ENCODE measurements around the gene PRDM2. TPM values are rescaled to one million over a fixed set of nuclear protein-coding genes. Genes with fewer than 3 reads are reported as not detected.

Gene PRDM2
- total and polyA plus RNA-seq, 2 donors (not counting 1 experiment from before 2014, with no cell fraction given): 9.1 to 11.6 TPM

- DNase-seq (ENCODE audit: low read depth in 2 of 2): no peak
- H3K27me3 ChIP-seq (ENCODE audit: control insufficient read depth, insufficient read depth, low read length): no peaks in the 10 kb centered on the region
- H3K4me2 ChIP-seq (ENCODE audit: extremely low read depth, insufficient read depth, low read length): no peak overlapping the region
- no peaks in the 10 kb centered on the region for H4K20me1 ChIP-seq (ENCODE audit: control insufficient read depth, extremely low read depth, insufficient read depth, low read length)
- peaks cover 23% of the 10 kb centered on the region for H3K79me2 ChIP-seq (ENCODE audit: control insufficient read depth, insufficient read depth, low read length)
- no peak overlapping the region for H3K27ac ChIP-seq (ENCODE audit: insufficient read depth, low read length)
- H3K9ac ChIP-seq (ENCODE audit: insufficient read depth, low read length): no peak overlapping the region
- no peak overlapping the region for H2AFZ ChIP-seq (ENCODE audit: low read length)
- TF ChIP-seq EZH2 (IDR thresholded peaks at IDR 0.05; ENCODE audit: low read length, missing control alignments): no peak
- no peaks in the 10 kb centered on the region for H3K9me3 ChIP-seq (ENCODE audit: control insufficient read depth, insufficient read depth, low read depth, low read length)
- H3K4me1 ChIP-seq (ENCODE audit: control insufficient read depth, extremely low read depth, insufficient read depth, low read length): peaks cover 9% of the 10 kb centered on the region
- H3K36me3 ChIP-seq (ENCODE audit: control insufficient read depth, insufficient read depth, low read length): peaks cover 4% of the 10 kb centered on the region
- no peak overlapping the region for H3K4me3 ChIP-seq (replicated peaks in 1 of 4; ENCODE audit: control extremely low read depth in 1 of 4, insufficient read depth in 1 of 4, low read depth in 3 of 4, low read length in 4 of 4)
Observed at GRCh38 chr1:13775916-13776315, 75.9 kb downstream of the PRDM2 start.

DNA sequence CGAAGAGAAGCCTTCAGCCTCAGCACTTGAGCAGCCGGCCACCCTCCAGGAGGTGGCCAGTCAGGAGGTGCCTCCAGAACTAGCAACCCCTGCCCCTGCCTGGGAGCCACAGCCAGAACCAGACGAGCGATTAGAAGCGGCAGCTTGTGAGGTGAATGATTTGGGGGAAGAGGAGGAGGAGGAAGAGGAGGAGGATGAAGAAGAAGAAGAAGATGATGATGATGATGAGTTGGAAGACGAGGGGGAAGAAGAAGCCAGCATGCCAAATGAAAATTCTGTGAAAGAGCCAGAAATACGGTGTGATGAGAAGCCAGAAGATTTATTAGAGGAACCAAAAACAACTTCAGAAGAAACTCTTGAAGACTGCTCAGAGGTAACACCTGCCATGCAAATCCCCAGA is 78.4 kb downstream of the PRDM2 start:
- H3K27me3 ChIP-seq (ENCODE audit: control insufficient read depth, insufficient read depth, low read length): no peaks in the 10 kb centered on the region
- H2AFZ ChIP-seq (ENCODE audit: low read length): no peak overlapping the region
- H3K36me3 ChIP-seq (ENCODE audit: control insufficient read depth, insufficient read depth, low read length): peaks cover 6% of the 10 kb centered on the region
- H3K4me2 ChIP-seq (ENCODE audit: extremely low read depth, insufficient read depth, low read length): no peak overlapping the region
- DNase-seq (ENCODE audit: low read depth in 2 of 2): no peak
- H3K27ac ChIP-seq (ENCODE audit: insufficient read depth, low read length): no peak overlapping the region
- peaks cover 18% of the 10 kb centered on the region for H3K79me2 ChIP-seq (ENCODE audit: control insufficient read depth, insufficient read depth, low read length)
- no peaks in the 10 kb centered on the region for H3K9me3 ChIP-seq (ENCODE audit: control insufficient read depth, insufficient read depth, low read depth, low read length)
- H3K4me3 ChIP-seq (replicated peaks in 1 of 4; ENCODE audit: control extremely low read depth in 1 of 4, insufficient read depth in 1 of 4, low read depth in 3 of 4, low read length in 4 of 4): no peak overlapping the region
- no peak overlapping the region for H3K9ac ChIP-seq (ENCODE audit: insufficient read depth, low read length)
- no peaks in the 10 kb centered on the region for H4K20me1 ChIP-seq (ENCODE audit: control insufficient read depth, extremely low read depth, insufficient read depth, low read length)
- H3K4me1 ChIP-seq (ENCODE audit: control insufficient read depth, extremely low read depth, insufficient read depth, low read length): peaks cover 18% of the 10 kb centered on the region
- no peak for TF ChIP-seq EZH2 (IDR thresholded peaks at IDR 0.05; ENCODE audit: low read length, missing control alignments)
- TF ChIP-seq, protein P1, sequence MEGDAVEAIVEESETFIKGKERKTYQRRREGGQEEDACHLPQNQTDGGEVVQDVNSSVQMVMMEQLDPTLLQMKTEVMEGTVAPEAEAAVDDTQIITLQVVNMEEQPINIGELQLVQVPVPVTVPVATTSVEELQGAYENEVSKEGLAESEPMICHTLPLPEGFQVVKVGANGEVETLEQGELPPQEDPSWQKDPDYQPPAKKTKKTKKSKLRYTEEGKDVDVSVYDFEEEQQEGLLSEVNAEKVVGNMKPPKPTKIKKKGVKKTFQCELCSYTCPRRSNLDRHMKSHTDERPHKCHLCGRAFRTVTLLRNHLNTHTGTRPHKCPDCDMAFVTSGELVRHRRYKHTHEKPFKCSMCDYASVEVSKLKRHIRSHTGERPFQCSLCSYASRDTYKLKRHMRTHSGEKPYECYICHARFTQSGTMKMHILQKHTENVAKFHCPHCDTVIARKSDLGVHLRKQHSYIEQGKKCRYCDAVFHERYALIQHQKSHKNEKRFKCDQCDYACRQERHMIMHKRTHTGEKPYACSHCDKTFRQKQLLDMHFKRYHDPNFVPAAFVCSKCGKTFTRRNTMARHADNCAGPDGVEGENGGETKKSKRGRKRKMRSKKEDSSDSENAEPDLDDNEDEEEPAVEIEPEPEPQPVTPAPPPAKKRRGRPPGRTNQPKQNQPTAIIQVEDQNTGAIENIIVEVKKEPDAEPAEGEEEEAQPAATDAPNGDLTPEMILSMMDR (conservative IDR thresholded peaks at IDR 0.05 in 1 of 2, IDR thresholded peaks at IDR 0.05 in 1 of 2; ENCODE audit: low read depth in 1 of 2, low read length in 2 of 2): no peak

DNA sequence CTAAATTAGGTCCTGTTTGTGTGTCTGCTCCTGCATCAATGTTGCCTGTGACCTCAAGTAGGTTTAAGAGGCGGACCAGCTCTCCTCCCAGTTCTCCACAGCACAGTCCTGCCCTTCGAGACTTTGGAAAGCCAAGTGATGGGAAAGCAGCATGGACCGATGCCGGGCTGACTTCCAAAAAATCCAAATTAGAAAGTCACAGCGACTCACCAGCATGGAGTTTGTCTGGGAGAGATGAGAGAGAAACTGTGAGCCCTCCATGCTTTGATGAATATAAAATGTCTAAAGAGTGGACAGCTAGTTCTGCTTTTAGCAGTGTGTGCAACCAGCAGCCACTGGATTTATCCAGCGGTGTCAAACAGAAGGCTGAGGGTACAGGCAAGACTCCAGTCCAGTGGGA is 79.9 kb downstream of the PRDM2 start:
- TF ChIP-seq, protein P1 (conservative IDR thresholded peaks at IDR 0.05 in 1 of 2, IDR thresholded peaks at IDR 0.05 in 1 of 2; ENCODE audit: low read depth in 1 of 2, low read length in 2 of 2): no peak
- TF ChIP-seq EZH2 (IDR thresholded peaks at IDR 0.05; ENCODE audit: low read length, missing control alignments): no peak
- Histone ChIP-seq H3K4me3 (replicated peaks in 1 of 4; ENCODE audit: control extremely low read depth in 1 of 4, insufficient read depth in 1 of 4, low read depth in 3 of 4, low read length in 4 of 4) (no peak overlapping the region), H3K9me3 (ENCODE audit: control insufficient read depth, insufficient read depth, low read depth, low read length) (no peaks in the 10 kb centered on the region), H3K27me3 (ENCODE audit: control insufficient read depth, insufficient read depth, low read length) (no peaks in the 10 kb centered on the region), H3K4me2 (ENCODE audit: extremely low read depth, insufficient read depth, low read length) (no peak overlapping the region), H3K9ac (ENCODE audit: insufficient read depth, low read length) (no peak overlapping the region), H4K20me1 (ENCODE audit: control insufficient read depth, extremely low read depth, insufficient read depth, low read length) (no peaks in the 10 kb centered on the region), H3K79me2 (ENCODE audit: control insufficient read depth, insufficient read depth, low read length) (peaks cover 30% of the 10 kb centered on the region), H3K27ac (ENCODE audit: insufficient read depth, low read length) (no peak overlapping the region), H3K36me3 (ENCODE audit: control insufficient read depth, insufficient read depth, low read length) (peaks cover 6% of the 10 kb centered on the region), H2AFZ (ENCODE audit: low read length) (no peak overlapping the region), H3K4me1 (ENCODE audit: control insufficient read depth, extremely low read depth, insufficient read depth, low read length) (peaks cover 18% of the 10 kb centered on the region)
- peak in 1 of 2 donors; percentile 28 for DNase-seq (ENCODE audit: low read depth in 2 of 2)
